AG04449 (cell line): ENCODE results near the gene DHX8.

Experiments
- CTCF ChIA-PET: fragments of 350-600 bp; formaldehyde crosslinking; extraction: SDS; loops from one replicate; lab custom pipeline; 2021; ENCODE audit warnings: antibody characterized with exemption; lab: Yijun Ruan, JAX
- POLR2A ChIA-PET: fragments of 400-600, 350-600 bp; formaldehyde crosslinking; extraction: SDS; loops from one replicate; lab custom pipeline; 2020; ENCODE audit warnings: antibody characterized with exemption, inconsistent platforms; lab: Yijun Ruan, JAX
- DNase-seq: peaks from one replicate; pipeline ENCODE4 v3.0.0-alpha.2; 2010; ENCODE audit warnings: low read depth, low spot score
- H3K4me3 ChIP-seq: 2 replicates; pipeline ENCODE4 v1.5.1; 2011; ENCODE audit warnings: low read depth, mild to moderate bottlenecking, control low read depth, low read length
- CTCF ChIP-seq: IDR thresholded peaks from one replicate; pipeline ENCODE4 v1.5.1; 2011; ENCODE audit warnings: mild to moderate bottlenecking, moderate library complexity, low read length, control low read depth, inconsistent platforms; ENCODE audit not compliant: insufficient read depth; ENCODE audit errors: missing control alignments

Gene DHX8

GRCh38 chr17:43465049-43465448 is 18.7 kb upstream of the DHX8 start:
- H3K4me3 ChIP-seq = no peak overlapping the region
- ChIA-PET POLR2A (no interaction called here), CTCF (interaction anchor here (1.4 to 28.1 kb wide), 3 partner anchors 10 to 66 kb away, joined by 5 to 1137 read pairs (median 5); partner anchors contain the start of gene ARL4D)
- TF ChIP-seq CTCF = no peak
- DNase-seq = no peak

- no peak overlapping the region for H3K4me3 ChIP-seq
- ChIA-PET POLR2A (interaction anchor here (1.0 to 3.4 kb wide), 9 partner anchors 10 to 107 kb away, joined by 3 to 50 read pairs (median 10); partner anchors contain the start of genes ARL4D and DHX8), CTCF (interaction anchor here (1.6 to 28.1 kb wide), 3 partner anchors 13 to 69 kb away, joined by 4 to 1137 read pairs (median 19); partner anchors contain the start of gene ARL4D)
- peak; percentile 92 for DNase-seq
- no peak for TF ChIP-seq CTCF
These were observed 15.7 kb upstream of the DHX8 start for GRCh38 chr17:43467981-43468581.

- no peak for TF ChIP-seq CTCF
- CTCF ChIA-PET = interaction anchor here (0.8 to 28.1 kb wide), 5 partner anchors 9 to 70 kb away, joined by 3 to 1137 read pairs (median 19); partner anchors contain the start of genes ARL4D and DHX8
- DNase-seq = no peak
- POLR2A ChIA-PET = interaction anchor here (0.8 to 3.4 kb wide), 11 partner anchors 9 to 108 kb away, joined by 3 to 50 read pairs (median 9); partner anchors contain the start of genes ARL4D and DHX8
- H3K4me3 ChIP-seq = no peak overlapping the region
These were observed 15.1 kb upstream of the DHX8 start for GRCh38 chr17:43468691-43469139.

- H3K4me3 ChIP-seq = no peak overlapping the region
- ChIA-PET POLR2A (interaction anchor here (0.8 to 3.4 kb wide), 10 partner anchors 9 to 108 kb away, joined by 4 to 50 read pairs (median 10); partner anchors contain the start of genes ARL4D and DHX8), CTCF (interaction anchor here (0.6 to 28.1 kb wide), 6 partner anchors 9 to 70 kb away, joined by 3 to 1137 read pairs (median 12); partner anchors contain the start of genes ARL4D and DHX8)
- TF ChIP-seq CTCF = no peak
- peak; percentile 80 for DNase-seq
These were observed 14.6 kb upstream of the DHX8 start for GRCh38 chr17:43469145-43469544.

- H3K4me3 ChIP-seq = no peak overlapping the region
- POLR2A ChIA-PET = no interaction called here
- CTCF ChIA-PET = interaction anchor here (1.0 to 28.1 kb wide), 4 partner anchors 11 to 73 kb away, joined by 4 to 1137 read pairs (median 23); partner anchors contain the start of genes ARL4D and DHX8
- TF ChIP-seq CTCF = no peak
- no peak for DNase-seq
These were observed 12.1 kb upstream of the DHX8 start for GRCh38 chr17:43471585-43472160.
